Fibroblast of villous mesenchyme (primary cell): ENCODE data around the gene KIRREL3. TPM values are rescaled to one million over a fixed set of nuclear protein-coding genes. Genes with fewer than 3 reads are reported as not detected.

Source experiments
- DNase-seq: peaks from one replicate; pipeline ENCODE4 v3.0.0-alpha.2; 2010; ENCODE audit warnings: low read depth
- H3K4me3 ChIP-seq: 2 replicates; pipeline ENCODE4 v1.5.1; 2011; ENCODE audit warnings: low read depth, mild to moderate bottlenecking, low read length
- CTCF ChIP-seq: IDR thresholded peaks from 2 replicates; pipeline ENCODE4 v1.5.1; 2012; ENCODE audit warnings: low read depth, mild to moderate bottlenecking, low read length; ENCODE audit not compliant: insufficient read depth
- total RNA-seq: library from RNA; depleted of rRNA; stranded (reverse); fragments of >200 nt; gene quantifications from 2 replicates; pipeline ENCODE4 v1.2.3, GENCODE V29; 2012

The KIRREL3 gene
- total RNA-seq, 1 donor: 9.9 TPM

GRCh38 chr11:126949066-126949891 is 51.3 kb downstream of the KIRREL3 start:
- DNase-seq: no peak
- TF ChIP-seq CTCF: no peak

GRCh38 chr11:126948563-126948962 is 52.0 kb downstream of the KIRREL3 start:
- no peak for DNase-seq
- H3K4me3 ChIP-seq: no peak overlapping the region
- no peak for TF ChIP-seq CTCF

More at GRCh38 chr11:126949066-126949891, 51.3 kb downstream of the KIRREL3 start:
- no peak overlapping the region for H3K4me3 ChIP-seq

- no peak overlapping the region for H3K4me3 ChIP-seq
- DNase-seq: no peak
- TF ChIP-seq CTCF: no peak
These were observed 55.3 kb downstream of the KIRREL3 start for GRCh38 chr11:126945319-126945718.

GRCh38 chr11:126943316-126943715 is 57.3 kb downstream of the KIRREL3 start:
- H3K4me3 ChIP-seq: no peak overlapping the region
- no peak for TF ChIP-seq CTCF

GRCh38 chr11:126942146-126942545 is 58.4 kb downstream of the KIRREL3 start:
- no peak for DNase-seq
- no peak for TF ChIP-seq CTCF
- no peak overlapping the region for H3K4me3 ChIP-seq

More at GRCh38 chr11:126943316-126943715, 57.3 kb downstream of the KIRREL3 start:
- DNase-seq: no peak

GRCh38 chr11:126939552-126939951 is 61.0 kb downstream of the KIRREL3 start:
- no peak for TF ChIP-seq CTCF
- no peak for DNase-seq
- H3K4me3 ChIP-seq: no peak overlapping the region
